IgD-negative memory B cell (primary cell): Measurements from ENCODE around the gene L3MBTL3. TPM values are rescaled to one million over a fixed set of nuclear protein-coding genes. Genes with fewer than 3 reads are reported as not detected.

Experiments used
- H3K27ac Mint-ChIP-seq, 3 donors: one replicate each; pipeline ENCODE4 v1.8.0; 2020 to 2022; ENCODE audit warnings: mild to moderate bottlenecking in 3 of 3, mixed read lengths in 3 of 3, moderate library complexity in 1 of 3
- H3K27me3 Mint-ChIP-seq: one replicate; pipeline ENCODE4 v1.8.0; 2021; ENCODE audit warnings: mixed read lengths
- H3K36me3 Mint-ChIP-seq: one replicate; pipeline ENCODE4 v1.8.0; 2020; ENCODE audit warnings: mild to moderate bottlenecking, mixed read lengths
- H3K4me1 Mint-ChIP-seq, 3 donors: one replicate each; pipeline ENCODE4 v1.8.0; 2020 to 2022; ENCODE audit warnings: mixed read lengths in 3 of 3, mild to moderate bottlenecking in 1 of 3
- H3K4me3 Mint-ChIP-seq, 4 donors: one replicate each; pipeline ENCODE4 v1.8.0; 2020 to 2022; ENCODE audit warnings: mild to moderate bottlenecking in 4 of 4, mixed read lengths in 4 of 4, moderate library complexity in 3 of 4
- H3K9me3 Mint-ChIP-seq, 3 donors: one replicate each; pipeline ENCODE4 v1.8.0; 2020 to 2021; ENCODE audit warnings: mixed read lengths in 3 of 3, mild to moderate bottlenecking in 1 of 3
- polyA plus RNA-seq: library from polyadenylated mRNA; unstranded; fragments of 300-500 nt; fragmentation: Illumina TruSeq; gene quantifications from one replicate; pipeline ENCODE4 v1.2.3, GENCODE V29; 2021

L3MBTL3 gene
- 13.5 TPM for polyA plus RNA-seq

- no peaks in the 10 kb centered on the region for H3K36me3 Mint-ChIP-seq
- H3K4me3 Mint-ChIP-seq = peak within 1 kb of the TSS; percentile 97 to 100 (median 100)
- no peaks in the 10 kb centered on the region for H3K9me3 Mint-ChIP-seq
- H3K27me3 Mint-ChIP-seq = no peaks in the 10 kb centered on the region
- peaks cover 9 to 23% (median 15%) of the 10 kb centered on the region in 3 donors for H3K4me1 Mint-ChIP-seq
- H3K27ac Mint-ChIP-seq = peak within 1 kb of the TSS; percentile 98
These were observed at the start of gene L3MBTL3 for GRCh38 chr6:130018292-130018743. Gene L3MBTL3 (plus strand): TSS chr6:130018581. CDS start chr6:130042700, 24,119 bp downstream.

- Mint-ChIP-seq H3K9me3 (peaks cover 0 to 5% (median 3%) of the 10 kb centered on the region in 3 donors), H3K27ac (no peak overlapping the region), H3K4me3 (no peak overlapping the region), H3K36me3 (no peaks in the 10 kb centered on the region), H3K27me3 (peaks cover 9% of the 10 kb centered on the region), H3K4me1 (no peaks in the 10 kb centered on the region)
These were observed 49.3 kb upstream of the L3MBTL3 start for GRCh38 chr6:129969064-129969463.

GRCh38 chr6:129976110-129976509 lies 42.3 kb upstream of the L3MBTL3 start:
- Mint-ChIP-seq H3K27me3 (peaks cover 3% of the 10 kb centered on the region), H3K36me3 (peaks cover 1% of the 10 kb centered on the region), H3K9me3 (peaks cover 4 to 7% (median 6%) of the 10 kb centered on the region in 3 donors), H3K27ac (peak overlapping the region in 1 of 3 donors; percentile 44), H3K4me3 (no peak overlapping the region), H3K4me1 (no peaks in the 10 kb centered on the region)

- Mint-ChIP-seq H3K27ac (no peak overlapping the region), H3K4me3 (no peak overlapping the region), H3K36me3 (peaks cover 1% of the 10 kb centered on the region), H3K4me1 (no peaks in the 10 kb centered on the region), H3K9me3 (peaks cover 4 to 7% (median 6%) of the 10 kb centered on the region in 3 donors), H3K27me3 (no peaks in the 10 kb centered on the region)
These were observed 40.0 kb upstream of the L3MBTL3 start for GRCh38 chr6:129978148-129978916.

- H3K9me3 Mint-ChIP-seq = peaks cover 4 to 7% (median 4%) of the 10 kb centered on the region in 3 donors
- no peaks in the 10 kb centered on the region for H3K27me3 Mint-ChIP-seq
- H3K27ac Mint-ChIP-seq = no peak overlapping the region
- no peak overlapping the region for H3K4me3 Mint-ChIP-seq
- no peaks in the 10 kb centered on the region for H3K4me1 Mint-ChIP-seq
- H3K36me3 Mint-ChIP-seq = peaks cover 1% of the 10 kb centered on the region
These were observed 37.6 kb upstream of the L3MBTL3 start for GRCh38 chr6:129980821-129981220.

- Mint-ChIP-seq H3K4me3 (no peak overlapping the region), H3K27ac (no peak overlapping the region), H3K9me3 (peaks cover 4 to 7% (median 4%) of the 10 kb centered on the region in 3 donors), H3K36me3 (peaks cover 1% of the 10 kb centered on the region), H3K27me3 (no peaks in the 10 kb centered on the region), H3K4me1 (no peaks in the 10 kb centered on the region)
These were observed 36.8 kb upstream of the L3MBTL3 start for GRCh38 chr6:129981598-129981997.

GRCh38 chr6:129989396-129989795 lies 29.0 kb upstream of the L3MBTL3 start:
- H3K4me1 Mint-ChIP-seq = peaks cover 0 to 2% (median 2%) of the 10 kb centered on the region in 3 donors
- H3K4me3 Mint-ChIP-seq = no peak overlapping the region
- H3K27me3 Mint-ChIP-seq = no peaks in the 10 kb centered on the region
- H3K9me3 Mint-ChIP-seq = no peaks in the 10 kb centered on the region
- H3K27ac Mint-ChIP-seq = no peak overlapping the region
- no peaks in the 10 kb centered on the region for H3K36me3 Mint-ChIP-seq

GRCh38 chr6:129992881-129993280 lies 25.5 kb upstream of the L3MBTL3 start:
- no peak overlapping the region for H3K4me3 Mint-ChIP-seq
- no peak overlapping the region for H3K27ac Mint-ChIP-seq
- peaks cover 1% of the 10 kb centered on the region for H3K27me3 Mint-ChIP-seq
- H3K4me1 Mint-ChIP-seq = peaks cover 0 to 2% (median 2%) of the 10 kb centered on the region in 3 donors
- no peaks in the 10 kb centered on the region for H3K36me3 Mint-ChIP-seq
- no peaks in the 10 kb centered on the region for H3K9me3 Mint-ChIP-seq

- H3K4me3 Mint-ChIP-seq = no peak overlapping the region
- H3K36me3 Mint-ChIP-seq = no peaks in the 10 kb centered on the region
- H3K4me1 Mint-ChIP-seq = no peaks in the 10 kb centered on the region
- H3K27me3 Mint-ChIP-seq = peaks cover 1% of the 10 kb centered on the region
- H3K27ac Mint-ChIP-seq = no peak overlapping the region
- no peaks in the 10 kb centered on the region for H3K9me3 Mint-ChIP-seq
These were observed 24.0 kb upstream of the L3MBTL3 start for GRCh38 chr6:129994410-129994809.

GRCh38 chr6:129996387-129996786 lies 22.0 kb upstream of the L3MBTL3 start:
- Mint-ChIP-seq H3K27ac (no peak overlapping the region), H3K4me3 (no peak overlapping the region), H3K9me3 (no peaks in the 10 kb centered on the region), H3K36me3 (no peaks in the 10 kb centered on the region), H3K27me3 (peaks cover 1% of the 10 kb centered on the region), H3K4me1 (no peaks in the 10 kb centered on the region)

- Mint-ChIP-seq H3K4me1 (no peaks in the 10 kb centered on the region), H3K9me3 (peaks cover 0 to 2% (median 0%) of the 10 kb centered on the region in 3 donors), H3K27ac (no peak overlapping the region), H3K27me3 (peaks cover 8% of the 10 kb centered on the region), H3K36me3 (no peaks in the 10 kb centered on the region), H3K4me3 (no peak overlapping the region)
These were observed 17.6 kb upstream of the L3MBTL3 start for GRCh38 chr6:130000526-130001421.

- no peak overlapping the region for H3K4me3 Mint-ChIP-seq
- H3K4me1 Mint-ChIP-seq = peaks cover 0 to 3% (median 0%) of the 10 kb centered on the region in 3 donors
- H3K9me3 Mint-ChIP-seq = no peaks in the 10 kb centered on the region
- no peak overlapping the region for H3K27ac Mint-ChIP-seq
- H3K27me3 Mint-ChIP-seq = peaks cover 14% of the 10 kb centered on the region
- H3K36me3 Mint-ChIP-seq = no peaks in the 10 kb centered on the region
These were observed 10.0 kb upstream of the L3MBTL3 start for GRCh38 chr6:130008236-130008873.

- H3K4me1 Mint-ChIP-seq = peaks cover 0 to 3% (median 0%) of the 10 kb centered on the region in 3 donors
- H3K27me3 Mint-ChIP-seq = peaks cover 7% of the 10 kb centered on the region
- no peaks in the 10 kb centered on the region for H3K36me3 Mint-ChIP-seq
- no peaks in the 10 kb centered on the region for H3K9me3 Mint-ChIP-seq
- H3K4me3 Mint-ChIP-seq = no peak overlapping the region
- H3K27ac Mint-ChIP-seq = no peak overlapping the region
These were observed 9.2 kb upstream of the L3MBTL3 start for GRCh38 chr6:130009146-130009545.

GRCh38 chr6:130010387-130010786 lies 8.0 kb upstream of the L3MBTL3 start:
- H3K36me3 Mint-ChIP-seq = no peaks in the 10 kb centered on the region
- H3K9me3 Mint-ChIP-seq = no peaks in the 10 kb centered on the region
- no peak overlapping the region for H3K27ac Mint-ChIP-seq
- peaks cover 6% of the 10 kb centered on the region for H3K27me3 Mint-ChIP-seq
- H3K4me3 Mint-ChIP-seq = no peak overlapping the region
- H3K4me1 Mint-ChIP-seq = peaks cover 0 to 3% (median 0%) of the 10 kb centered on the region in 3 donors

- H3K27ac Mint-ChIP-seq = no peak overlapping the region
- no peaks in the 10 kb centered on the region for H3K9me3 Mint-ChIP-seq
- peaks cover 0 to 3% (median 0%) of the 10 kb centered on the region in 3 donors for H3K4me1 Mint-ChIP-seq
- no peaks in the 10 kb centered on the region for H3K36me3 Mint-ChIP-seq
- no peak overlapping the region for H3K4me3 Mint-ChIP-seq
- peaks cover 4% of the 10 kb centered on the region for H3K27me3 Mint-ChIP-seq
These were observed 5.7 kb upstream of the L3MBTL3 start for GRCh38 chr6:130012728-130013127.
